Bone marrow (tissue), 2 donors: ENCODE measurements around the gene RBM15B.

Experiments
- DNase-seq, 2 donors: peaks; one replicate each; lab custom pipeline; 2025; lab: John Stamatoyannopoulos, UW

RBM15B gene

DNA sequence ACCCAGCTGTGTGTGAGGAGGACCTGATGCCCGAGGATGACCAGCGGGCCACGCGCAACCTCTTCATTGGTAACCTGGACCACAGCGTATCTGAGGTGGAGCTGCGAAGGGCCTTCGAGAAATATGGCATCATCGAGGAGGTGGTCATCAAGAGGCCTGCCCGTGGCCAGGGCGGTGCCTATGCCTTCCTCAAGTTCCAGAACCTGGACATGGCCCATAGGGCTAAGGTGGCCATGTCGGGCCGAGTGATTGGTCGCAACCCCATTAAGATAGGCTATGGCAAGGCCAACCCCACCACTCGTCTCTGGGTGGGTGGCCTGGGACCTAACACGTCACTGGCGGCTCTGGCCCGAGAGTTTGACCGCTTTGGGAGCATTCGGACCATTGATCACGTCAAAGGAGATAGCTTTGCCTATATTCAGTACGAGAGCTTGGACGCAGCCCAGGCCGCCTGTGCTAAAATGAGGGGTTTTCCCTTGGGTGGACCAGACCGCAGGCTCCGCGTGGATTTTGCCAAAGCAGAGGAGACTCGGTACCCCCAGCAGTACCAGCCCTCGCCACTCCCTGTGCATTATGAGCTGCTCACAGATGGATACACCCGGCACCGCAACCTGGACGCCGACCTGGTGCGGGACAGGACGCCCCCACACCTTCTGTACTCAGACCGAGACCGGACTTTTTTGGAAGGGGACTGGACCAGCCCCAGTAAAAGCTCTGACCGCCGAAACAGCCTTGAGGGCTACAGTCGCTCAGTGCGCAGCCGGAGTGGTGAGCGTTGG lies 1.5 kb downstream of the RBM15B start:
- DNase-seq: no peak

DNA sequence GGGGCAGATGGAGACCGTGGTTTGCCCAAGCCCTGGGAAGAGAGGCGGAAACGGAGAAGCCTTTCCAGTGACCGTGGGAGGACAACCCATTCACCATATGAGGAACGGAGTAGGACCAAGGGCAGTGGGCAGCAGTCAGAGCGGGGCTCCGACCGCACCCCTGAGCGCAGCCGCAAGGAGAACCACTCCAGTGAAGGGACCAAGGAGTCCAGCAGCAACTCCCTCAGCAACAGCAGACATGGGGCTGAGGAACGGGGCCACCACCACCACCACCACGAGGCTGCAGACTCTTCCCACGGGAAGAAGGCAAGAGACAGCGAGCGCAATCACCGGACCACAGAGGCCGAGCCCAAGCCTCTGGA lies 2.0 kb downstream of the RBM15B start:
- no peak for DNase-seq

DNA sequence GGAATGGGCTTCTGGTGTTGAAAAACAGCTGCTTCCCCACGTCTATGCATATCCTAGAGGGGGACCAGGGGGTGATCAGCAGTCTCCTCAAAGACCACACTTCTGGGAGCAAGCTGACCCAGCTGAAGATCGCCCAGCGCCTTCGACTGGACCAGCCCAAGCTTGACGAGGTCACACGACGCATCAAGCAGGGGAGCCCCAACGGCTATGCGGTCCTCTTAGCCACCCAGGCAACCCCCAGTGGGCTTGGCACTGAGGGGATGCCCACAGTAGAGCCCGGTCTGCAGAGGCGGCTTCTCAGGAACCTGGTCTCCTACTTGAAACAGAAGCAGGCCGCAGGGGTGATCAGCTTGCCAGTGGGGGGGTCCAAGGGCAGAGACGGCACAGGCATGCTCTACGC lies 2.5 kb downstream of the RBM15B start:
- DNase-seq: no peak

DNA sequence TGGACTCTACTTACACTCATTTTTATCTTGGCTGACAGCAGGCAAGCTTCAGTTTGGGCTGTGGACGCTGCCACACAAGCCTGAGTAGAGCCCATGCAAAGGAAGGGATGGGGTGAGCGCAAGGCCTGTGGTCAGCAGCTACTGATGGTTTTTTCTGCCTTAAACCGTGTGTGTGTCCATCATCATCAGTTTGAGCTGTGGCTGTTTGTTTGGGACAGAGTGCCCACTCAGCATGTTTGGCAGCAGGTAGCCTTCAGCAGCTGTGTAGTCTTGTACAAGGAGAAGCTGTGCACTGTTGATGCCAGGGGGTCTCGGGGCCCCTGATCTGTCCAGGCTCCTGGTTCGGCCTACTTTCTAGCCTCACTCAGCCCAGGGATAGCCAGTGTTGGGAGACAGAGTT lies 3.5 kb downstream of the RBM15B start:
- no peak for DNase-seq

DNA sequence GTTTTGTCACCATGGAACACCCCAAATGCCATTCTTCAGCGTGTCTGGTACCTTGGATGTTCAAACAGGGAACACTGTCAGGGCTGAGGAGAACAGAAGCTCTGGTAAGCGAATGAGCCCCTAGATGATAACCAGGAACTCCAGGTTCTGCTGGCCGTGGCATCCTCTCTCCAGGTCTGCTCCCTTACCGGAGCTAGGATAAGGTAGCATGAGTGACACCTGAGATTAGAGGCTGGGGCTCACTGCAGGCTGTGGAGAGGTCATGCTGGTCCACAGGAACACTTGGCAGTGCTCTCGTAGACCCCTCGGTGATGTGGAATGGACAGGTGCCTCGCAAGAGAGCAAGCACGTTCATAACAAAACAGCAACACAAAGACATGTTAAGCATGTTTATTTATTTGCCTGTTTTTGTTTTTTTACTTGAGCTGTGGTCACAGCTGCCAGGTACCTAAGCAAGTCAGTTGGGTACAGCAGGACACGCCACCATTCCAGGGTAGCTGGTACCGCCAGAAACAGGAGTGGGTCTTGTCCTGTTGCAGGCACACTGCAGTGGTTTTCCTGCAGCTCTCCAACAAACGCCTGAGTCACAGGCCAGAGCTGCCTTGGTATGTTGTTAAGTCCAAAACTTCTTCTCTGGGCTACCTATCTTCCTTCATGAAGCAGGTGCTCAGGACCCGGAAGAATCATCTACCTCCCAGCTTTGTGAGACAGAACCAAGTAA lies 4.6 kb downstream of the RBM15B start:
- DNase-seq: no peak

DNA sequence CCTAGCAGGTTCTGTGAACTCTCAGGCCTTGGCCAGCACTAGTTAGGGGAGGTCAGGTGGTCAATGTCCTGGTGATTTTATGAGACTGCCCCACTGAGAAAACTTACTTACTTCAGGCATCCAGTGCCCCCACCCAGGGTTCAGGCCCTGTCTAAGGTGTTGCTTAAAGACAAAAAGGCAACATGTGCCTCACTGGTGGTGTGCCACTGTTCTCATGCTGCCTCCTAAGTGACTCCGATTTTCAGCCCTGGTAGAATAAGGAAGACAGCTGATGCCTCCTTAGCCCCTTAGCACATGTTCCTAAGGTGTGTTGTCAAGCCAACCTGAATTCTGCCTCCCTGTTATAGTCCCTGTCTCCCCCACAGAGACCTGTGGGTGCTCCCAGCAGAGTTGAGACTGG lies 5.3 kb downstream of the RBM15B start:
- no peak for DNase-seq

DNA sequence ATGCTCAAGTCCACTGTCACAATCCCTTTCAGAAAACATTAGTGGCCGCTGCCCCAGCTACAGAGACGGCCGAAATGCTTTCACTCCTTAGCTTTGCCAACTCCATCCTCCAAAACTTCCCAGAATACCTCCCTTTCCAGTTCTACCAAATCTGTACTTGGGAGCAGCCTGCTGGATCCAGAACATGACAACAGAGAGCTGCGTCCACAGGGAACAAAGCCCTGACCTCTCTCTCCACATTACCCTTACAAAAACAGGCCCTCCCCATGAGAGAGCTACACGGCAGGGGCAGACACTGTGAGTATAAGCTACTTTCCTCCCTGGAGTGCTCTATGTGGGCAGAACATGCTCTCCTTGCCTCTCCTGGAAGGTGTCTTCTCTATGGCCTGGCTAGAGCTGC lies 6.3 kb downstream of the RBM15B start:
- no peak for DNase-seq

DNA sequence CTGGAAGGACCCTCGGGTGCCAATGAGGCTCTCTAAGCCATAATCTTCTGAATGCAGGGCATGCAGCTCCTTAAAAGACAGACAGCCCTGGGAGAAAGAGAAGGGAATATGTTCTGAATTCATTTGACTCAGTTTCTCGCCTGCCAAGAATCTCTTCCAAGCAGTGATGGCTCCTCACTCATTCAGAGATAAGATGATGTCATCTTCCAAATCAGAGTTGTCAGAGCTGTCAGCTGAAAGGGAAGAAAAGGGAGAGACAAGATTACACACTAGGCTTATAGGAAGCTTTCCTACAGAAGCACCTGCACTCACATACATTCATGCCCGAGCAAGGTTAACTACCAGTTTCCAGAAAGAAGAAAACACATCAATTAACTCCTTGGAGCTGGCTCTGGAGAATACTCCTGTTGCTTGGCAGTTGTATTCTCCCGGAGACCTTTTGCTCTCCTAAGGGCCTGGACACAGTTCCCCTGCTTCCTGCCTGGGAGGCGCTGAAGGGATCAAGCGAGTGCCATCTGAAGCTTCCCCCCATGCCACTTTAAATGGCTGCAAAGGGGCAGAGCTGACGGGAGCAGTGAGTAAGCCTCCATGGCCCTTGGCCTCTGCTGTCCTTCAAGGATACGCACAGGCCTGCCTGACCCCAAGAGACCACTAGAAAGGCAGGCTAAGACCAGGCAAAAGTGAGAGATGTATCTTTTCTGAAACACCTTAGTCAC lies 7.7 kb downstream of the RBM15B start:
- DNase-seq: no peak

DNA sequence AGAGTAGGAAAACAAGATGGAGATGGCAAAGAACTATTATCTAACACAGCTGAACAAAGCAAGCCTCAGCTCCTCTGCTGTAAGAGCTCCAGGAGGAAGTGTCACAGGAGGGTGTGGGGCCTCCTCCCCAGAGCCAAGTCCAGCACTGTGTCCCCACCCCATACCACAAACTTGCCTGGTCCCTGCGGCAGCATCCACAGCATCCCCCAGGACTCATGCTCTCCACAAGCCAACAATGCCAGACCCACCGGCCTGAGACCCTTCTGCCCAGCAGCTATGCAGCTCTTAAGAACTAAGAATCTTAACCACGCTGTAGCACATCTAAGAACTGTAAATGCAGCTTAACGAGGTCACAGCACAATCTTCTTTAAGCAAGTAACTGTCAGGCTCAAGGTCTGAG lies 9.1 kb downstream of the RBM15B start:
- no peak for DNase-seq

DNA sequence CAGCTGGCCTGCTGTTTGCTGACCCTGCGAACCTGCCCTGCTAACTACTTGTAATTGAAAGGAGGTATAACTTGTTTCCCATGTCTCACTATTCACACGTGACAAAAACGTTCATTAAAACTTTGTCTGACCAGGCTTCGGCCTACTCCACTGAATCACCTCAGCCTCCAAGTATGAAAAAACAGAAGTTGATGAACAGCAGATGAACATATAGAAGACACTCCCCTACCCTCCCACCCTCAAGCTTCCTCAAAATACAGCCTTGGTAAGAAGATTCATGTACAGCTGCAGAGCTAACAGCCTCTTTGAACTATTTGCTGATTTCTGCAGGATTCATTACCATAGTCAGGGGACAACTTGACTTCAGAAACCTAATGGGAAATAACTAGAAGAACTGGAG lies 10.7 kb downstream of the RBM15B start:
- peak in 1 of 2 donors; percentile 80 for DNase-seq

DNA sequence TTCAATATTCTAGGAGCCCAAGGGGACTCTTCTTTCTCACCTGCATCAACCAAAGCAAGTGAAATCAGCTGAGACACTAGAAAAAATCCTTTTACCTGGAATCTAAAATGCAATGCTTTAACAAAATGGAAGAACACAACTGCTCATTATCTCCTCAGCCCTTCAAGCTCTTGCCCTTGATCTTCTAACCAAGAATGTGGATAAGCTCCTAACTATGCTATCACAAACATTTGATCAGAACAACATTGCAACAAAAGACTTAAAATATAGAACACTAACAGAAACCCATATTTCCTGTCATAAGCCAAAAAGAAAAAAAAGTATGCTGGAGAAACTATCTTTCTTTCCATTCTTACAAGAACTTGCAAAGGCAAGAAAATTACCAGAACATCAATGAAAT lies 12.6 kb downstream of the RBM15B start:
- no peak for DNase-seq

DNA sequence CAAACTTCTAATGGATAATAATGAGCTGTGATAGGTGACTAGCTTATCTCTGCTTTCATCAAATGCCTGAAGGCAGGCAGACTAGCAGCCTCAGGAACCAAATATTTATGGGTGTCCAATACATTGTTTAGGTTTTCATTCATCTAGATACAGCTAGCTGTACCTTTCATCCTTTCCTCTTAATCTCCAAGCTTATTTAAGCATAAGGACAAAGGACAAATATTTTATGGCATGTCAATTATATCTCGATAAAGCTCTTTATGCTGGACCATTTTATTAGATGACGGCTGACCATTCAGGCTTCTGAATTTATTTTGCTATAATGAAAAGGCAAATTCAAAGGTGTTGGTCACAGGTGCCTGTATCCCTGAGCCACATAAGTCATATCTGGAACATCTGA lies 16.9 kb downstream of the RBM15B start:
- no peak for DNase-seq

DNA sequence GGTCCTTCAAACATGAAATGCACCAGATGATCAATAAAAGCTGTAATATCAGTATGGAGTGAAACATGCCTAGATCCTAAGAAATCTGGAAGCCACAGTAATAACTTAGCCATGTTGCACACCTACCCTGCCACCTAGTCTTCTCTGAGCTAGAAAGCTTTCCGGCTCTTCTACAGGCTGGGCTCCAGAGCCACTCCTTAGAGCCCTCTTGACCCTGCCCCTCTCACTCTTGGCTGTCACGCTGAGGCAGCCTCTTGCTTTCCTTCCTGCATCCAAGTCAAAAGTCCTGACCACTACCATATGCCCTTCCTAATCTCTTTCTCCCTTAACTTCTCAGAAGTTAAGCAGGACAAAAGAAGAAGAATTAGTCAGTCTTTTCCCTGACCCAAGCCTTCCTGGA lies 17.7 kb downstream of the RBM15B start:
- DNase-seq: no peak

DNA sequence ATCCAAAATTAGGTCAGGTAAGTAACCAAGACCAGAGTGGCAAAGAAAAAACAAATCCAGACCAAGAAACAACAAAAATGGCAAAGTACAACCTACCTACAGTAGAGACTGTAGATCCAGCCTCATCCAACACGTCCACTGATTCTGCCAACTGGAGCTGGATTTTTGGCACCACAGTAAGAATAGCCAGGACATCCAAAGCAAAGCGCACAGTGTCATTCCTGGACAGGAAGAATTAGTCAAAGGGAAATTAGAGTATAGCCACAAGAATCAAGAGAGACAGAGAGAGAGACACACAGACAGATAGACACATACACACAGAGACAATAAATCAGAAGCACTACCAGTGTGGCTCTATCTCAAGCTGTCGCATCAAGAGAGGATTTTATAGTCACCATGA lies 31.1 kb downstream of the RBM15B start:
- no peak for DNase-seq

DNA sequence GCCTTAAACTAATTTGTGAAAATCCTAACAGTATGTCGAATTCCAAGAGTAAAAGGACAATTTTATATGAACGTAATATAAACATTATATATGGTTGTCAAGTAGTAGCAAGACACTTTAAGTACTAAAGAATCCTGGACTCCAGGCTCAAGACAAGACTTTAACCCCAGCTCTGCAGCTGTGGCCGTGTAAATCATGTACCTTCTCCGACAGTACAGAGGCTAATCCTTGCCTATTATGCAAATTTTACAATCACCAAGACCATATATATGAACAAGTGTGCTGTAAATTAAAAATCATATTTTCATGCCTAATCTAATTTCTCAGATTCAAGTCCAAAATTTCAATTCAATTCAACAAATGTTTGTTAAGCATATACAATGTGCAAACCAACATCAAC lies 35.8 kb downstream of the RBM15B start:
- DNase-seq: no peak

DNA sequence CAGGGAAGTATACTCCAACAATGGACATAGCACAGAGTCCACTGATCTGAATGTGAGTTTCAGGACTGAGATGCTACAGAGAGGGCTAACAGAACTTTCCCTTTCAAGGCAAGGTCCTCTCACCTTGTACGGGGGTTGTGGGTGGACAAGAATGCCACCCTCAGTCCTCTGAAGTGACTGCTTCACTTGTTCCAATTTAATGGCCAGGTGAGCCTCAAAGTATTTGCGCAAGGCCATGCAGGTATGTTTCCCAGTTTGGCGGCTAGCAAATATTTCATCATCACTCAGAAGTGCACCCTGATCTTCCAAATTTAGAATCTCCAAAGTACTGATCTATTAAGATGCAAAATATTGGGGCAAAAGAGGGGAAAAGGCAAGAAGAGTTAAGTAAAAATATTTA lies 38.1 kb downstream of the RBM15B start:
- DNase-seq: no peak

DNA sequence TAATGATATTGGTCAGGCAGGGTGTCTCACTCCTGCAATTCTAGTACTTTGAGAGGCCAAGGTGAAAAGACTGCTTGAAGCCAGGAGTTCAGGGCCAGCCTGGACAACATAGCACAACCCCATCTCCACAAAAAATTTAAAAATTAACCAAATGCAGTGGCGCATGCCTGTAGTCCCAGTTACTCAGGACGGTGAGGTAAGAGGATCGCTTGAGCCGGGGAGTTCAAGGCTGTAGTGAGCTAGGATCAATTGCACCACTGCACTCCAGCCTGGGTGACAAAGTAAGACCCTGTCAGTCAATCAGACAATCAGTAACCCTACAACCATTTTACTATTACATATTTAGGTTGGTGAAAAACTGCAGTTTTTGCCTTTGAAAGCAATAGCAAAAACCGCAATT lies 43.0 kb downstream of the RBM15B start:
- DNase-seq: no peak

DNA sequence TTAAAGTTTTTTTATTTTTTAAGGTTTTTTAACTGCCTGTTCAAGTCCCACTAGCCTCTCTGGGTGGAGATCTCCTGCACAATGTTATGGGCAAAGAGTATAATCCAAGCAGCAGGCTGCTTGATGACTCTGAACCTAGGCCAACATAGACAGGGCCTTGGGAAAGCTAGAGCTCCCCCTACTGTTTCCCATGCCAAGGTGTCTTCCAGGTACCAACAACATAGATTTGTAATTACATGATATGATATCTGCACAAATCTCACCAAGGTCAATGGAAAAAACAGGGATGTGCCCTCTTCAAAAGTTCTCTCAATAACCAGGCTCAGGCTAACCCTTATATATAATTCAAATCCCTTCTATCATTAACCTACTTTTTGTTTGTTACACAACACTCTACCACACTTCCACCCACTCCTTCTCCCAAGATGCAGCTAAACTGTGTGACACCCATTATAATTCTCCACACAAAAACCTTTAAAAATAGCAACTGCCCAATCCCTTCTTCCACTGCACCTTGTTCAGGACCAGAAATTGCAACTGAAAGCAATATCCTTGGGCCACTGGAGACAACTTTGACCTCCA lies 43.8 kb downstream of the RBM15B start:
- DNase-seq: peak in 1 of 2 donors; percentile 68

DNA sequence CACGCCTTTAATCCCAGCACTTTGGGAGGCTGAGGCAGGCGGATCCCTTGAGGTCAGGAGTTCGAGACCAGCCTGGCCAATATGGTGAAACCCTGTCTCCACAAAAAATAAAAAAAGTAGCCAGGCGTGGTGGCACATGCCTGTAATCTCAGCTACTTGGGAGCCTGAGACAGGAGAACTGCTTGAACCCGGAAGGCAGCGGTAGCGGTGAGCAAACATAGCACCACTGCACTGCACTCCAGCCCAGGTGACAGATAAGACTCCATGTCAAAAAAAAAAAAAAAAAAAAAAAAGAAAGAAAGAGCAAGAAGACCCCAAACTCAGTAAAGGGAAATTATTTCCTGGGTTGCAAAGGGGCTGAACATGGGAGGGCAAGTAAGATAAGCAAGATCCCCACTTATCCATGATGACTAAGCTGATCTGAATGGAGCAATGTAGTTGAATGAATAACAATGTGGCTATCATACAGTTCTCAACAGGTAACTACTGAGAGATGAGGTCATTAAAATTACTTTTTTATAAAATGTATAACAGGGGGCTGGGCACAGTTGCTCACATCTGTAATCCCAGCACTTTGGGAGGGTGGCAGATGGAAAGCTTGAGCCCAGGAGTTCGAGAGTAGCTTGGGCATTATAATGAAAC lies 46.0 kb downstream of the RBM15B start:
- DNase-seq: no peak

DNA sequence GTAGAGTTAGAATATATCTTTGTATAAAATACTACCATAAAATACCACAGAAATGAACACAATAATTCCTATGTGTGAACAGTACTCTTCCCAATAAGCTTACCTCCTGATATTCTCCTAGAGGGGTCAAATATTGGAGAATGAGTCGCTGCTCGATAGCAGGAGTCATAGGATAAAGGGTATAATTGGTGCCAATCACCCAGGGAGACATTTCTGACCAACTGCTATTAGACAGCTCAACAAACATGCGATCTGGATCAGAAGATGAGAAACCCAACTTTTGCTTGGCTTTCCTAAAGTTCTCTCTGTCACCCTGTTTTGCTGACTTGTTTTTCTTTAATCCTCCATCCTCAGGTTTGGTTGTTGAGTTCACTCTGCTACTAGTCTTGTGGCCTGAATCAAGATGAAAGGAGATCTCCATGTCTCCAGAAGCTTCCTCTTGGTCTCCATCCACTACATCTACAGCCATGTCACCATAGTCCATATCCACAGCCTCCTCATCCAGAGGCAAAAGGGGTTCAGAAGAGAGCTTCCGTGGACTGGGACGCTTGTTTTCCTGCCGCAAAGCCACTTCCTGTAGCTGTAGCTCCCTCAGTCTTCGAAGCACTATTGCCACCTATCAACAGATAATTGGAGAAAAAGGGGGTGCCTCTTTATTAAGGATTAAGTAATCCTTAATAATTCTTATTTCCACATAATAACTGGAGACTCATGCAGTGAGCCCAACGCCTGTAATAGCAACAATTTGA lies 50.4 kb downstream of the RBM15B start:
- DNase-seq: no peak

DNA sequence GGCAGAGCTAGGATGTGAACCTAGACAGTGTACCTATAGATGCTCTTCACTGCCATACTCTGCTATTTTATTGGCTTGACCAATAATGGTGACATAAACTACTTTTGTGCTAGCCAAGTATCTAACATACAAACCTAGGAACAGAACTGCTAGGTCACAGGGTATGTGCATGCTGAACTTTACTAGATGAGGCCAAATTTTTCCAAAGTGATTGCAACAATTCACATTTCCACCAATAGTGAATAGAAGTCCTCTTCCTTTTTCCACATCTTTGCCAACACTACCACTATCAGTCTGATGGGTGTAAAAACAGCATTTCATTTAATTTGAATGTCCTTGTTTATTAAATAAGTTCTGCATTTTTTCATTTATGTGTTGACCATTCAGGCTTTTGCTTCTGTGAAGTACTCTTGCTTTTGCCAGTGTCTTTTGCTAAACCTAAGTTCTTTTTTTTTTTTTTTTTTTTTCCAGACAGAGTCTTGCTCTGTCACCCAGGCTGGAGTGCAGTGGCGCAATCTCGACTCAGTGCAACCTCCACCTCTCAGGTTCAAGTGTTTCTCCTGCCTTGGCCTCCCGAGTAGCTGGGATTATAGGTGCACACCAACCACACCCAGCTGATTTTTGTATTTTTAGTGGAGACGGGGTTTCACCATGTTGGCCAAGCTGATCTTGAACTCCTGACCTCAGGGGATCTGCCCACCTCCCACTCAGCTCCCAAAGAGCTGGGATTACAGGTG lies 54.6 kb downstream of the RBM15B start:
- no peak for DNase-seq
